K562 (cell line): ENCODE measurements around the gene GMEB1. TPM values are rescaled to one million over a fixed set of nuclear protein-coding genes. Genes with fewer than 3 reads are reported as not detected.
A peak's percentile ranks its signal among the peaks of the same experiment; 100 is the strongest.

Experiments used
- BRD9 ChIP-seq: fragments of 450-650 bp; IDR thresholded peaks from 2 replicates; pipeline ENCODE4 v1.6.1; 2018; ENCODE audit warnings: low read depth; ENCODE audit not compliant: partially characterized antibody
- HOMEZ ChIP-seq: fragments of 250-450 bp; sonication (Bioruptor Pico); IDR thresholded peaks from 2 replicates; pipeline ENCODE4 v1.4.0; 2020; ENCODE audit warnings: mild to moderate bottlenecking, moderate library complexity
- LEF1 ChIP-seq: fragments of 450-650 bp; IDR thresholded peaks from 2 replicates; pipeline ENCODE4 v1.6.1; 2016; ENCODE audit warnings: mild to moderate bottlenecking
- RBBP5 ChIP-seq: fragments of 200-600 bp; sonication (generic); IDR thresholded peaks from 2 replicates; pipeline ENCODE4 v1.6.1; 2012; ENCODE audit warnings: borderline replicate concordance, mild to moderate bottlenecking, low read length, control low read depth, inconsistent platforms; ENCODE audit not compliant: insufficient read depth, poor library complexity, severe bottlenecking
- RFX1 ChIP-seq: fragments of 450-650 bp; IDR thresholded peaks from 2 replicates; pipeline ENCODE4 v1.6.1; 2016; ENCODE audit warnings: mild to moderate bottlenecking, moderate library complexity
- SAFB ChIP-seq: fragments of 200-400 bp; formaldehyde crosslinking; IDR thresholded peaks from 2 replicates; pipeline ENCODE4 v1.6.1; 2017; ENCODE audit warnings: low read depth, low read length, borderline replicate concordance
- WHSC1 ChIP-seq: IDR thresholded peaks from one replicate; pipeline ENCODE4 v1.6.1; 2012; ENCODE audit warnings: low read length, control low read depth, inconsistent platforms
- ZFP91 ChIP-seq: sonication (generic); formaldehyde crosslinking; IDR thresholded peaks from 2 replicates; pipeline ENCODE4 v1.8.0; 2022; ENCODE audit warnings: mild to moderate bottlenecking, missing genetic modification reagents
- polyA plus RNA-seq, 8 experiments: library from polyadenylated mRNA; depleted of rRNA in 4 of 8; stranded (reverse) in 5 of 8; unstranded in 3 of 8; fragments of >200 nt; fragmentation: Nextera tagmentation in 2 of 8; fragmentation: Illumina TruSeq in 1 of 8; extraction: Ambion mirVana in 2 of 8; extraction: Trizol in 1 of 8; gene quantifications; 2 replicates each; pipeline versions ENCODE4 v1.2.1 to v1.2.3, GENCODE V29; 2011 to 2014; ENCODE audit warnings: inconsistent platforms in 1 of 8, missing spikeins in 1 of 8
- total RNA-seq, 7 experiments: library from RNA; depleted of rRNA in 6 of 7; stranded (reverse); fragments of >200 nt in 6 of 7; fragmentation: Illumina TruSeq in 2 of 7; extraction: Trizol in 2 of 7; gene quantifications; 2 replicates each; pipeline versions ENCODE4 v1.2.1 to v1.2.3, GENCODE V29; 2011 to 2021; ENCODE audit warnings: low replicate concordance in 1 of 7
- TF ChIP-seq, protein P1 (sequence below), 2 experiments: fragments of 450-650 bp in 1 of 2; sonication (generic) in 1 of 2; formaldehyde crosslinking in 1 of 2; IDR thresholded peaks; 2 replicates each; pipeline versions ENCODE4 v1.7.1 to v1.9.0; 2016 to 2022; ENCODE audit warnings: inconsistent platforms in 1 of 2, mild to moderate bottlenecking in 1 of 2, missing genetic modification reagents in 1 of 2

The GMEB1 gene
- total and polyA plus RNA-seq, 9 of the 15 experiments (the other 6 are each of a cell fraction or from before 2014, with no cell fraction given), result 6.6 to 17.5 (median 8.5) TPM

DNA sequence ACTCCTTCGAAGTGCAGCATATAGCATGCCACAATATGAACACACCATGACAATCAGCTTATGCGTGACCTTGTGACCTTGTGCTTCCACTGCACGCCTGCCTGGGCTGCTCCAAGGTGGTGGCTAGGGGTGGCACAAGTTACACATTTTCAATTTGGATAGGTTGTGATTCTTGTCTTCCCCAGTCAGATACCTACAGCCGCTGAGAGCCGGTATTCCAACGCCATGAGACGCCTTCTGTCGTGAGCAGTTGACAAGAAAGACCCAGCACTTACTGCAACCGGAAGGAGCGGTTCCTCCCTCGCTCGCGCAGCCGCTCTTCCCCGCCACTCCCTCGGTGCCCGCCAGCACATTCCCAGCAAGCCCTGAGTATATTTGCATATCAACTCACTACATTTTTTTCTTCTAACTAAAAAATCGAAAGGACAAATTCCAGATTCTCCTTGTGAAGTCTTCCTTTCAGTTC is 20.5 kb upstream of the GMEB1 start (continued):
- no peak for TF ChIP-seq HOMEZ (CRISPR knock-in tag)
- no peak for TF ChIP-seq RFX1
- peak; percentile 42 for TF ChIP-seq BRD9
- TF ChIP-seq RBBP5, result peak; percentile 64
- peak; percentile 55; the same call in 1 of the 2 replicates for TF ChIP-seq ZFP91 (CRISPR knock-in tag)
- no peak for TF ChIP-seq SAFB
- TF ChIP-seq, protein P1, sequence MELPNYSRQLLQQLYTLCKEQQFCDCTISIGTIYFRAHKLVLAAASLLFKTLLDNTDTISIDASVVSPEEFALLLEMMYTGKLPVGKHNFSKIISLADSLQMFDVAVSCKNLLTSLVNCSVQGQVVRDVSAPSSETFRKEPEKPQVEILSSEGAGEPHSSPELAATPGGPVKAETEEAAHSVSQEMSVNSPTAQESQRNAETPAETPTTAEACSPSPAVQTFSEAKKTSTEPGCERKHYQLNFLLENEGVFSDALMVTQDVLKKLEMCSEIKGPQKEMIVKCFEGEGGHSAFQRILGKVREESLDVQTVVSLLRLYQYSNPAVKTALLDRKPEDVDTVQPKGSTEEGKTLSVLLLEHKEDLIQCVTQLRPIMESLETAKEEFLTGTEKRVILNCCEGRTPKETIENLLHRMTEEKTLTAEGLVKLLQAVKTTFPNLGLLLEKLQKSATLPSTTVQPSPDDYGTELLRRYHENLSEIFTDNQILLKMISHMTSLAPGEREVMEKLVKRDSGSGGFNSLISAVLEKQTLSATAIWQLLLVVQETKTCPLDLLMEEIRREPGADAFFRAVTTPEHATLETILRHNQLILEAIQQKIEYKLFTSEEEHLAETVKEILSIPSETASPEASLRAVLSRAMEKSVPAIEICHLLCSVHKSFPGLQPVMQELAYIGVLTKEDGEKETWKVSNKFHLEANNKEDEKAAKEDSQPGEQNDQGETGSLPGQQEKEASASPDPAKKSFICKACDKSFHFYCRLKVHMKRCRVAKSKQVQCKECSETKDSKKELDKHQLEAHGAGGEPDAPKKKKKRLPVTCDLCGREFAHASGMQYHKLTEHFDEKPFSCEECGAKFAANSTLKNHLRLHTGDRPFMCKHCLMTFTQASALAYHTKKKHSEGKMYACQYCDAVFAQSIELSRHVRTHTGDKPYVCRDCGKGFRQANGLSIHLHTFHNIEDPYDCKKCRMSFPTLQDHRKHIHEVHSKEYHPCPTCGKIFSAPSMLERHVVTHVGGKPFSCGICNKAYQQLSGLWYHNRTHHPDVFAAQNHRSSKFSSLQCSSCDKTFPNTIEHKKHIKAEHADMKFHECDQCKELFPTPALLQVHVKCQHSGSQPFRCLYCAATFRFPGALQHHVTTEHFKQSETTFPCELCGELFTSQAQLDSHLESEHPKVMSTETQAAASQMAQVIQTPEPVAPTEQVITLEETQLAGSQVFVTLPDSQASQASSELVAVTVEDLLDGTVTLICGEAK (IDR thresholded peaks at IDR 0.05), result peak; percentile 59; the same call in 1 of the 2 replicates
- TF ChIP-seq, protein P1 (CRISPR knock-in tag; IDR thresholded peaks at IDR 0.05), result no peak
- TF ChIP-seq LEF1, result peak; percentile 25; the same call in 1 of the 2 replicates
- no peak for TF ChIP-seq WHSC1
